NOMO-1 treated with dmso at 0.1 percent for 144 hours (cell line): ENCODE measurements around the gene FAF2.

ENCODE experiments used
- DNase-seq: peaks from one replicate; lab custom pipeline; 2025; ENCODE audit not compliant: unreplicated experiment; lab: John Stamatoyannopoulos, UW

Gene FAF2

DNA sequence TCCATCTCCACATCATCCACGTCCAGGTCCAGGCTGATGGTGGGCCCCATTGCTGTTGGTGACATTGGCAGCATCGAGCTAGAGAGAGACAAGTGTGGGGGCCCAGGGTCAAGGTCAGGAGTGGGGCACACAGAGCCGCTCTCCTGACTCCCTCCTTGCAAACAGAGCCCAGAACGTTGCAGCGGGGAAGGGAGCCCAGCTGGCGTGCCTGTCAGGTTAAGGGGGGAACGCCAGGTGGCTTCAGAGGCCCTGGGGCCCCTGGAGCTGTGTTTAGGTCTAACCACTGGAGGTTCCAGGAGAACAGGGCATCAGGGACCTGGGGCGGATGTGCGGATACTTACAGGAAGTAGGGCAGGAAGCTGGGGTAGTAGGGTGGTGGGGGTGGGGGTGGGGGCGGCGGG, 81.6 kb downstream of the FAF2 start:
- DNase-seq, result no peak

DNA sequence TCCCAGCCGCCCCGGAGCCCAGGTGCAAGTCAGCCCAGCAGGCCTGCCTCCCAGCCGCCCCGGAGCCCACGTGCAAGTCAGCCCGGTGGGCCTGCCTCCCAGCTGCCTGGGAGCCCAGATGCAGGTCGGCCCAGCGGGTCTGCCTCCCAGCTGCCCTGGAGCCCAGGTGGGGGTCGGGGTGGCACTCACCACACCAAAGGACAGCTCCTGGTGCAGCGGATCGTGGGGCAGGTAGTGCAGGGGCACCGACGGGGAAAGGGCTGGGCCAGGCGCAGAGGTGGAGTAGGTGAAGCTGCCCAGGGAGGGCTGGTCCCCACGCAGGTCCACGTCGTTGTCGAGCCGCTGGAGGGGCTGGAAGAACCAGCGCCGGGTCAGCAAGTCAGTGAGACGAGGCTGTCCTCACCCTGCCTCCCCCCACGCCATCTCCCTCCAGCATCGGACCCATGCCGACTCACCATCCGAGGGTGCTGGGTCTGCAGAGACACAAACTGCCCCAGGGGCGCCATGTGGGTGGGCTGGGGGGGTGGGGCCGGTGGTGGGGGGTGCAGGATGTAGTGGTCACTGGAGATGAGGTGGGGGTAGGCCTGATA, 82.3 kb downstream of the FAF2 start:
- no peak for DNase-seq

DNA sequence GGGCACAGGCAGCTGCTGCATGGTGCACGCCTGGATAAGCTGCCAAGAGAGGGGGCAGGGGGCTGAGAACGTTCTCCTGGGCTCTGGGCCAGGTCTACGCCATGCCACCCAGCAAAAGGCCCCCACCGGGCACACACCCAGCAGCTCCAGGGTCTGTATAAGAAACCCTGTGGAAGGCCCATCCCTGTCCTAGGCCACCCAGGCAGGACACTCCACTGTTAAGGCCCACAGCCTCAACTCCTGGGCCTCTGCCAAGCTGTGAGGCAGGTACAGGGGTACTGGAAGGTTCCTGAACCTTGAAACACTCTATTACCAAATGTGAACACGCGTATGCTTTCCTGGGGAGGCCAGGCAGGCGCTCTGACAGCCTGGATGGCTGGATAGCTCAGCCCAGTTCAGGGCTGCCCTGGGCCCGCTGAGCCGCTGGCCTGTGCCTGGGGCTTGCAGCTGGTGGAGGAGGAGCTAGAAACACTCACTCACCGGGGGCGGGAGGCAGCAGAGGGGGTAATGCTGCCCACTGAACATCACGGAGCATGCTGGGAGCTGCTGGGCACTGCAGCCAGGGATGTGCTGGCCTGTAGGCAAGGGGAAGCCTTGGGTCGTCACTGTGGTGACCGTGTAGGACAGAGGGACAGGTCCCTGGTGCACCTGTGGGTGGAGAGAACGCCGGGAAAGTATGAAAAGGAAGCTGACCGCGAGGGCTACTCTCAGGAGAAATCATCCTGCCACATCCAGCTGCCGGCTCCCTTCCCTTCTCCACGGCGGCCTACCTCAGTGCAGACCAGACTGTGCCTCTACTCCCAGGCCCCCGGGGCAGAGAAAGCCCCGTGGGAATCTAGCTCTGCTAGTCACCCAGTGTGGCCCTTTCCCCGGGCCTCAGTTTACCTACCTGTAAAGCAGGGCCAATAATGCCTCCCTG, 83.1 kb downstream of the FAF2 start:
- DNase-seq, result no peak

DNA sequence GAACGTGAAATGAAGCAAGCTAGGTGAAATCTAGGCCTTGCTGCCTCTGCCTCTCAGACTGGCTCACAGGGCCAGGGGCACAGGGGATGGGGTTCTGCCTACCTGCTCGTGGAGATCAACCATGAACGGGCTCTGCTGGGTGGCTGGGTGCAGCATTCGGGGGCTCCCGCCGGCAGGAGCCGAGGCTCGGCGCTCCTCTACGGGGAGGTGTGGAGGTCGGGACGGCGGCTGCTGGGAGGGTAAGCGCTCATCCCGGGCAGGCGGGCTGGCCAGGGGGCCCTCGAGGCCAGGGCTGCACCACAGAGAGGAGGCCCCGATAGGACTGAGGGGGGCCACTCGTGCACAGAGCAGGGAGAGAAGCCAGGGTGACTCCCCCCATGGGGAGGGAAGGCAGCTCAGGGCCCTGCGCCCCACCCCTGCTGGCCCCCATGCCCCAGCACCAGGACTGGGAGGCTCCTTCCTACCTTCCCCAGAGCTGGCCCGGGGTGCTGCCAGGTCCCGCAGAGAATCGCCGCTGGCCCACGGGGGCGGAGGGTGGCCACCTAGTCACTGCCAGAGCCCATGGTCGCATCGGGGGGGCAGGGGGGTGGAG, 83.8 kb downstream of the FAF2 start:
- no peak for DNase-seq

DNA sequence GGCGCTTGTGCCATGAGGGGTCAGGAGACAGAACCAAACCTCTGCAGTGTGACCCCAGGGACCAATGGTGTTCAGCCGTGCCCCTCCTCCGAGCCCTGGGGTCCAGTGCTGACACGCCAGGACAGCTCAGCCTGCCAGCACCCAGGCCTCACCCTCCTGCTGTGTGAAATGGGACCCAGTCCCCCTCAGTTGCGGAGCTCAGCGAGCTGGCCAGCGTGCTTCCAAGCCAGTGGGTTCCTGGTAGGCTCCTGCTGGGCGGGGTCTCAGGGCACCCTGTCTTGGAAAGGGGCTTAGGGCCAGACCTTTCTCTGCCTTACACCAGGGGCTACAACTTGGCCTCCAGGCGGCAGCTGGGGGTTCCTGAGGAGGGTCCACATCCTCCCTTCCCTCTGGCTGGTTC, 84.6 kb downstream of the FAF2 start:
- no peak for DNase-seq

DNA sequence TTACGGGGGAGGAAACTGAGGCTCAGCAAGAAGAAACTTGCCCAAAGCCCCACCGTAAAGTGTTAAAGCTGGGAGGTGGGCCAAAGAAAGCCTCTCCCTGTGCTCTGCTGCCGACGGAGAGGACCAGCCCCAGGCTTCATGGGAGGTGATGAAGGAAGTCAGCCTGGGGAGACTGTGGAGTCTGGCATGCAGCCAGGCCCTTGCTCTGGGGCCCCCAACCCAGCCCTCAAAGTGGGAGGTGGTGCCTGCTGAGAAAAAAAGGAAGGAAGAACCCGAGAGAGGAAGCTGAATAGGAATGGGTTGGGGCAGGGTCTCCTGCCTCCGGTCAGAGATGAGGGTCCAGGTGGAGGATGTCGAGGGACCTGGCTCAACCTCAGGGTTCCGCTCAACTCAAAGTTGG, 85.2 kb downstream of the FAF2 start:
- peak; percentile 67 for DNase-seq

DNA sequence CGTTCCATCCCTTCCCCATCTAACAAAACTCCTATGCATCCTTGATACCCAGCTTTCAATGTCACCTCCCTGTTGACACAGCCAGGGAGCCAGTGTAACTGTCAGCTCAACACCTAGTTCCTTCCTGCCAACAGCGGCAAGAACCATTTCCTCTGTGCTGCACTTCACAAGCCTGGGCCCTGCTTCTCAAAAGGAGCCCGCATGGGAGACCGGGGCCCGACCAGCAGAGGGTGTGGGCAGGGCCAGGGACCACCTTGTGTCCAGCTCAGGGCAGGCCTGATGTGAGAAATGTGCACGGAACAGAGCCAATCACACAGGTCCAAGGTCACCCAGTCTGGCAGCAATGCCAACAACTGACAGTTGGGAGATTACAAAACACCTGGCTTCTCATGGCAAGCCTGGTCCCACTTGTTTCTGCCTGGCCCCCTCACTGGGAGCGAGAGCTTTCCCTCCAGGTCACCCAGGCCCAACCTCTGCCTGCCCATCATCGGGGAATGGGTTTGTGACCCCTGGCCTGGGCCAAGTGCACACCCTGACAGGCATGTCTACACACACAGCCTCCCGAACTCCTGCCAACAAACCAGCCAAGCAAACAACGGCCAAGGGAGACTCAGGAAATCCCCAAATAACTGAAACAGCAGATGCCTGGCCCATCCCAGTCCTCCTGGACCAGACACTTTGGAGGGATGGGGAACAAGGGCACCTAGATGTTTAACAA, 85.9 kb downstream of the FAF2 start:
- peak; percentile 47 for DNase-seq

DNA sequence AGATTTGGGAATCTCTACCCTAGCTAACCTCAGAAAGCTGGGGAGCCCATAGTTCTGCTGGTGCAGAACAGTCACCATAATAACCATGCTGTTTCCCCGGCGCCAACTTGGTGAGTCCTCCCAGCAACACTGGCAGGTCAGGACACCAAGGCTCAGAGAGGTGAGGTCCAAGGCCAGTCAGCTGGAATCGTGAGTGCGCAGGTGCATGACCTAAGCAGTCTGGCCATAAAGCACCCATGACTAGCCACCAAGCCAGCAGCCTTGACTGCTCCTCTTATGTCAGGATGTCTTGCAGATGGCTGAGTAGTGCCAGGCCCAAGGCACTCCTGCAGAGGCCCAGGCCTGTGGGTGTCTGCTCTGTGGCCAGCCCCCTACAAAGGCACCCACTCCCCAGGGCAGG, 86.5 kb downstream of the FAF2 start:
- DNase-seq, result no peak

DNA sequence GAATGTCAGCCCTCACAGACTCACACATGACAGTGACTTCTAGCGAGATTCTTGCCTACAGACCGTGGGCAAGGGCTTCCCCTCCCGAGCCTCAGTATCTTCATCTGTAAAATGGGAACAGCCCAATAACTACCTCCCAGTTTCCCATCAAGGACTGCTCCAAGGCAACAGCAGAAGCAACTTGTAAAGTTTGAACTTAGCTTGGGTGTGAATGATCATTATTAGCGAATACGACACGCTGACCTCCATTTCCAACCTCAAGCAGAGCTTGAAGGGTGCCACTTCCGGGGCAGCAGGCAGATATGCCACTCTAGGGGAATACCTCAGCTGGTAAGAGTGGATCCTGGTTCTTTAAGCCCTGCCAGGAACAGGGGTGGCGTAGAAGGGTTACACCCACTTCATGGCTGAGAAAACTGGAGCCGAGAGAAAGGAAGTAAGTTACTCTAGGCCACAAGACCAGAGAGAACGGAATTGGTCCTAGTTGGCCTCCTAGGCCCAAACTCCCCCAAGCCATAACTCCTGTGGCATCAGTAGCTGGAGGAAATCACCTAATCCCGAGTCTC, 87.0 kb downstream of the FAF2 start:
- DNase-seq, result peak; percentile 72

DNA sequence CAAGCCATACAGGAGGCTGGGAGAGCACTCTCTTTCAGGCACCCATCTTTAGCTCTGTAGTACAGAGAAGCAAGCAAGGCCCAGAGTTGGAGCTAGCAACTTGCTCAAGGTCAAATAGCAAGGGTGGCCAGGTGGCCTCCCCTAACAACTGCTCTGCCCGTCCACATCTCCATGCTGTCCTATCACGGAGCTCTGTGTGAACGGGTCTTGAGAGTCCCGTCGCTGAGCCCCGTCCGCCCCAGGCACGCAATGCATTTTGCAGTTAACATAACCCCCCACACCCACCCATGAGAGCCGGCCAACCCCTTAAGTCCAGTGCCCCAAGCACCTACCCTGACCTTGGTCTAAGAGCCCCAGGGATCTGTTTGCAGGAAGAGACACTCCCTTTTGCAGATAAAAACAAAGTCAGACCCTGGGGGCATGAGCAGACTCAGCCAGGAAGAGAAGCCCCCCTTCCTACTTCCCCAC, 87.5 kb downstream of the FAF2 start:
- DNase-seq, result no peak

DNA sequence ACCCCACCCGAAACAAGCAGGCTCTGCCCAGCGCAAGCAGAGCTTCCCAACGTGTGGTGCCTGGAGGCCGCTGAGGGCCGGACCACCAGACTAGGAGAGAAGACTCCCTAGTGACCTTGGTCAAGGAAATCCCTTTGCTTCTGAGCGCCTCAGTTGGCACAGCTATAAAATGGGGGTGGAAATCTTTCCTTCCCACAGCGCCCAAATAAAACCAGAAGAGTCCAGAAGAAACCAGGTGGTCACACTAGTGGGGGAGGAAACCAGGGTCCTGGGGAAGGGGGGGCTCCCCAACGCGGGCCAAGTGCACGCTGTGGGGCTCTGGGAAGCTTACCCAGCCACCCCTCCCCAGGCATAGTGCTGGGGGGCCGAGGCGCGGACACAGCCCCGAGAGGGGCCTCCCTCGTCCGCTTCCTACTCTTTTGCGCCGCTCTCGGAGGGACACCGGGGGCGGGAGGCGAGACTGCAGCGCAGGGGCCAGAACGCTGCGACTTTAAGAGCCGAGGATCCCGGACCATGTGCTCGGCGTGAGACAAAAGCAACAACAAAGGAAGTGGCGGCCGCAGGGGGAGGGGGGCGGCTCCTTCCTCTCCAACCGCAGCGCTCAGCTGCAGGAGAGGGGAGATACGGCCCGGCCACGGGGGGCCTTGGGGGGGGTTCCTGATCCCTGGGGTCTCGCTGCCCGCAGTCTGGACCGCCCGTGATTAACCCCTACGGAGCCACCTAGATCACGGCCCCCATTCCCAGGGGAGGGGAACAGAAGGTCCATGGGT, 88.1 kb downstream of the FAF2 start:
- peak; percentile 65 for DNase-seq

DNA sequence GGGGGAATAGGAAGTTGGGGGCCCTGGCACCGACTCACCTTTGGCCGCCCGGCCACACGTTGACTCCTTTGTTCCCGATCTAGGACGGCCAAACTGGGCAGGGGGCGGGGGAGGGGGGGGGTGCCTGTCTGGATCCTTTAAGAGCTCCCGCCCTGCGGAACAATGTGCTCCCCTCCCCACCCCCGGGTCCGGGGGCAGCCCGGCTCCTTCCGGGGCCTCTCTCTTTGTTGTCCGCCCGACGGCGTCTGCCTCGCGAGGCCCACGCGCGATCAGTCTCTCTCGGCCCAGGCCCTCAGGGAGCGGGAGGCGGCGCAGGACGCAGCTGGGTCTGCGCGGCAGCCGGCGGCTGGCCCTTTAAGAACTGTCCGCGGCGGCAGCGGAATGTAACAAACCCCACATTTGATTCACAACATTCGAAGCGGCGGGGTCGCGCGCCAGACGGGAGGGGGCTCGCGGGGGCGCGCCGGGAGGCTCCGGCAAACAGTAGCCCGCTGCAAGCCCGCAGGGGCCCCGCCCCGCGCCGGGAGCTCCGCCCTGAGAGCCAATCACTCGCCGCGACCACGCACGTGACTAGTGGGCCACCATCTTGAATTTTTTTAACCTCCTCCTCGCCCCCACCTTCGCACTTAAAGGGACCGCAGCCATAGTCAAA, 88.8 kb downstream of the FAF2 start, which contains the start of gene RNF44:
RNF44 (minus strand) TSS at position 501 of the 652 bp plus-strand sequence. CDS start 4,930 bp downstream, outside the sequence.
- peak; percentile 95 for DNase-seq

DNA sequence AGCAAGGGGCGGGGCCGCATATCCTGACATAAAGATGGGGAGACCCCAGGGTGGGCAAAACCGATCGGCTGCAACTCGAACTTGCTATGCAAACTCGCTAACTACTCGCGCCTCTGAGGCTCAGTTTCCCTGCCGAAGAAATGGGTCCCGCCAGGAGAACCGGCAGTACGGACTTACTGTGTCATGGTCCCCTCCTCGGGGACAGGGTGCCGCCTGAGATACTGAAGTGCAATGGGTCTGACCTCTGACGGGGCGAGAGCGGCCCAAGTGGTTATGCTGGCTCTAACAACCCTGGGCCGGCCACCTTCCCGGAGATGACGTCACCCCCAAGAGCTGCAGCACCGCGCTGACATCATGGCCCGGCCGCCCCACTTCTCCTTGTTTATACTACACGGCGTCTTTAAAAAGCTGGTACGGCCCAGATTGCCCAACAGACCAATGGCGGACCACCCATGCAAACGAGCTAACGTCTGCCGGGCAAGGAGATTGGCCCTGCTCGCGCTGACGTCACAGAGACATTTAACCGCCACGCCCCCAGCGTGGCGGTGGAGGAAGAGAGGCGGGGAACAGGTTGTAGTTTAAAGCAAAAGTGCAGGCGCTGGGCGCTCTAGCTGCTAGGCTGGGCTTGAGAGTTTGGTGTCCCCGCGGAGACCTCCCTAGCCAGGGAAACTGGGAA, 89.5 kb downstream of the FAF2 start:
- DNase-seq, result peak; percentile 100

DNA sequence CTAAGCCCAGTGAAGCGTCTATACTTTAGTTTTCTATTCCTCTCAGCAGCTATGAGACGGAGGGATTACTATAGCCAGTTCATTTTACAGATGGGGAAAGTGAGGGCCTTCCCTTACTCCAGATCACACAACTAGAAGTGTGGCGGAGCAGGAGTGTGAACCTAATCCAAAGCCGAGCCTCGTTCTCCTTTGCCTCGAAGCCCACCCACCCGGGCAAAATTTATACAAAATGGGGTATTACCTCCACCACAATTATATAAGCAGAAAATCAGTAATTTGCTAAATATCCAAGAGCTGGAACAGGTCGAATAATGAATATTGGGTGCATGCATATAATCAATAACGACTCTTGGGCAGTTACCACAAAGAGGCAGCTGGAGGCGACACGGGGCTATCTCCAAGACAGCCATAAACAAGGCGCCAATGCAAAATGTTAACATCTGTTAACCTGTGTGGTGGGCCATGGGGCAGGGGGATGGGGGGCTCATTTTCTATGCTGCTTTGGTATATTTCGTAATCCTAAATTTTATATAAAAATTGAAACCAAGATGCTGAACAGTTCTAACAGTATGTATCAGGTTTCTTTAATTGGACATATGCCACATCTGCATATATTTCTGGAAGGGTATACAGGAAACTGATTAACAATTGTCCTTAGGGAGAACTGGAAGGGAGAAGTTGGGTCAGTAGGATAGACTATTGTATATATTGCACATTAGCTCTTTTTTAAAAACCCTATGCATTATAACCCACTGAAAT, 90.2 kb downstream of the FAF2 start:
- no peak for DNase-seq

DNA sequence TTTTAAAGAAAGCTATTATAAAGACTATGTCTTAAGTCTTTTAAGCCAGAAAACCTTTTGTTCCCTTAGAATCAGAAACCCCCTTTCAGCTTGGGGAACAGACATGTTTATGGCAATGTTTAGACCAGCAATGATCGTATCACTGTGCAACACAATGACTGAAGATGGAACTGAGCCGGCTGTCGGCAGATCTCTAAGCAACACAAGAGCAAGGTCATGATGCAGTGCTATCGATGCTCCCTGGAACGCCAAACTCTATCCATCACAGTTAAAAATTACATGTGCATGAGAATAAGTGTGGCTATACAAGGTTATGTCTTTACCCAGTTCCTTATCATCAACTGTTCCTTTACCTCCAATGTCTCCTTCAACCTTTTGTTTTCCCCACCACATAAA, 90.8 kb downstream of the FAF2 start:
- DNase-seq, result no peak

DNA sequence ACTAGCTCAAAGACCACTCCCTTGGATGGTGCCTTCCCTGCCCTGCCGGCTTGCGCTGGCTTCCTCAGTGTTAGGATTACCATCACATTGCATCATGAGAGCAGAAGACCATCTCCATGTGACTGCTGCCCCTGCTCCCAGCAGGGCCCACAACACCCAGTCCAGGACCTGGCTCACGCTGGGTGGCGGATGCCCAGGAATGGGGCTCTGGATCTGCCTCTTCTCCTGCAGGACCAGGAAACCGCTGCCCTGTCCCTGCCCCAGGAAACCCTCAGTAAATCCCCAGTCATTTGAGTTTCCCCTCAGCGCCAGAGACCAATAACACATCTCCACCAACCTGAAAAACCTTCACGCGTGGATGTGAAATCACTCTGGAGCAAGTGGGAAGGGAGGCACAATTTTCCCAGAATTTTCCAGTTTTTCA, 92.3 kb downstream of the FAF2 start:
- no peak for DNase-seq

DNA sequence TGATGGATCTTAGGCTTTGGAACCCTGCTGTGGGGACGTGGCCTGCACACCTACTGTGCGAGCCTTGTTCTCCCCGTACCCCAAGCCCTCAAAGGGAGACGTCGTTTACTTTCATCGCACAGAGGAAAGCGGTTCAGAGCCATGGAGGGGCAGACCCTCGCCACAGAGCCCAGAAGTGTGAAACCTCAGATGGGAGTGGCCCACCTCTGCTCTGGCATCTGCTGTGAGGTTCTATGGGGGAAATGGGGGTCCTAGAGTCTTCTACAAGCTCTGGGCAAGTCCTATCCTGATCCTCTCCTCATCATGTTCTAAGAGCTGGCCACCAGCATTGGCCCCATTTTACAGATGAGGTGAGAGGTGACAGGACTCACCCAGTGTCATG, 92.8 kb downstream of the FAF2 start:
- DNase-seq, result no peak

DNA sequence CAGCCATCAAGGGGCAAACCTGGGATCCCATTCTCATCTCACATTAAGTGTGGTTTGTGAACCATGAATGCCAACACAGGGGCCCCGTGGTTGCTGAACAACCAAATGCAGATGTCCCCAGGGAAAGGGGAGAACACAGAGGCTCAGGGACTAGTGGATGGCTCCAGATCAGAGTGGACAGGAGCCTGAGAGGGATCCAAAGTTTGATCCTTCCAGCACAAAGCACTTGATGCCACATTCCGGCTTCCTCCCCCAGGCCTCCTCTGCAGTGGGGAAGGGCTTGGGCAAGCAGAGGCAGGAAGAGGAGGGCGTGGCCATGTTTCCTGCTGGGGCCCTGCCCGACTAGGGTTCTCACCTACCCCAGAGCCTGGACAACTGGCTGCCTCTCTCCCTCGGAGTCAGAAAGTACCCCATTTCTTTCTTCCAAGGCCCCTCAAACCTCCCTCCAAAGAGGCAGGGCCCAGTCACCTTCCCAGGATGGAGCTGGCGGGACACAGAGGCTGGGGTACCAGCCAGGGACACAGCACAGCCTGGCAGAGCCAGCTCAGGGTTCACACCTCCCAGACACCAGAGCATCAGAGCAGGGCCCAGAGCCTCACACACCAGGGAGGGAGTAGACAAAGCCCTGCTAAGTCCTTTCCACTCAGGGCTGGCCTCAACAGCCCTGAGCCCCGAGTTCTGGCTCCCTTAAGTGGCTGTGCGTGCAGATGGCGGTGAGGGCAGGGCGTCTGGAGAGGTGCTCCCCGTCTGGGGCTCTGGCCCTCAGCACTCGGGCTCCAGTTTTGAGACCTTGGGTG, 93.4 kb downstream of the FAF2 start:
- peak; percentile 80 for DNase-seq
